DMS53 (cell line): ENCODE results near the gene METTL6.
A peak's percentile ranks its signal among the peaks of the same experiment; 100 is the strongest.
"Not testable (repeated sequence)": the region's sequence is repeated elsewhere in the genome, so short reads cannot be mapped to it uniquely, and the experiment has no call there.

ENCODE experiments used
- DNase-seq: peaks from one replicate; lab custom pipeline; 2025; lab: John Stamatoyannopoulos, UW

Gene METTL6

GRCh38 chr3:15450438-15451215 lies 23.3 kb upstream of the METTL6 start:
- no peak for DNase-seq

GRCh38 chr3:15449489-15450224 lies 22.3 kb upstream of the METTL6 start:
- DNase-seq: no peak

DNA sequence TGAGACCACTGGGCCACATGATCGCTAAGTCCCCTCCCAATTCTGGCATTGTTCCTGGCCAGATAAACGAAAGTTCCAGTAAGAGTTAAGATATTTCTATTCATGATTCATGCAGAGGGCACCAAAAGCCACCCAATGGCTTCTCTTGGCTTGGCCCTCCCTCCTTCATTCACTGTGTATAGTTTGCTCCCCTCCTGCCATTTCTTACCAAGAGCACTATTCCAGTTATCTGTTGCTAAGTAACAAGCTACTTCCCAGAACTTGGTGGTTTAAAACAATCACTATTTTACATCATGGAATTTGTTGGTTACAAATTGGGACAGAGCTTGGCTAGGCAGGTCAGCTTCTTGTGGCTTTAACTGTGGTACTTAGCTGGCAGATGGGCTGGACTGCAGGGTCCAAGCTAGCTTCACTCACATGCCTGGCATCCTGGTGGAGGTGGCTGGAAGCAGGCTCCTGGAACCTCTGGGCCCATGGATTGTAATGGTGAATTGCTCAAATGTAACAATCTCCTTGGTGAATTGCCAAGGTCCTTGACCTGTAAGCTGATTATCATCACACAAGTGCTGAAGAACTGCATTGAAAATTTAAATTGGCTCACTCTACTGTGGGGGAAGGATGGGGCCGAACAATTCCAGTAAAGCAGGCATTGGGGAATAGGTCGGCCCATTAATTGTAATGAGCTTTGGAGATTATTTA lies 16.6 kb upstream of the METTL6 start:
- DNase-seq: no peak

DNA sequence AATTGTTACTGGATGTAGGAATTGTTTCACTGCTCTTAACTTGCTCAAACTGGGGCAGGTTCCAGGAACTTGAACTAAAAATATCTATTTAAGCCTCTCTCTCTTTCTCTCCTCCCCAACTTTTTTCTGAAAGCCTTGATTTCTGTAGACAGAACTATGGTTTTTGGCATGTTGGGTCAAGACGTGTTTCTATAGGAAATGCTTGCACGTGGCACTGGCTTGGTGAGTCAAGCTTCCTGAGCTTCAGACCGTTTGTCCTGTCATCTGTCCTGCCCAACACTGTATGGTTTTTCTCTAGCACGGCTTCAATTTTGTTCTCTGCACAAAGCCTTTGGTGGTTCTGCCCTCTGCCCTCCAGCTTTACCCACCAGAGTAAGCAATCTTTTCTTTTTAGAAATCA lies 13.5 kb upstream of the METTL6 start:
- no peak for DNase-seq

DNA sequence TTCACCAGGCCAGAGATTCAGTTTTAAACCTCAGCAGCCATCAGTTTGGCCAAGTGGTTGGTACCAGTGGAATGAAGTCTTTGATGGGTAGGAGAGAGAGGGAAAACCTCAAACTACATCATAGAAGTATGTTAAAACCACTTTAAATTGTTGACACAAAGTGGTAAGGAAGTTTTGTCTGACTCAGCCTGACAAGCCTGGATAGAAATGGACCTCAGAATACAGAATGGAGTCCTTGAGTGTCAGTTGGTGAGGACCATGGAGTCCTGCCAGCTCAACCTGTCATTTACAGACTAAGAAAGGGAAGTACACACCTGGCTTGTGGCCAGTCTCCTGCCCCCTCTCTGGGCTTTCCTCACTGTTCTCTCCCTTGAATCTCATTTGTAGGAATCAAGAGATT lies 12.1 kb upstream of the METTL6 start:
- DNase-seq: no peak

DNA sequence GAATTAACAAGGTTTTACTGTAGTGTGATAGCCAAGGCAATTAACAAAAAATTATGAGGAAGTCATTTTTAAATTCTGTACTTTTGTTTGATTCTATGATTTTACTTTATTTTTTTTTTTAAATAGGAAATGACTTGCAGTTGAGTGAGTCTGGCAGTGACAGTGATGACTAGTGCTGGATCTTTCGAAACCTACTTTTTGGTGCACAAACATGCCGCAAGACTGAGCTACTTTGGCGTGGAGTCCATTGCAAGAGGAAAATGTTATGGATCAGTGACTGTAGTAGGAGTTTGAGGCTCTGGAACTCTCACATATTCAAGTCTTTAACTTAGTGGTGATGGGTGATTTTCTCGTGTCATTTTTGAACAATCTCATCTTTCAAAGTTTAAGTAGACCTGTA lies 11.6 kb upstream of the METTL6 start:
- DNase-seq: no peak

- no peak for DNase-seq
Measured at GRCh38 chr3:15436246-15436645, 8.9 kb upstream of the METTL6 start.

- DNase-seq: no peak
Measured at GRCh38 chr3:15434756-15435155, 7.4 kb upstream of the METTL6 start.

DNA sequence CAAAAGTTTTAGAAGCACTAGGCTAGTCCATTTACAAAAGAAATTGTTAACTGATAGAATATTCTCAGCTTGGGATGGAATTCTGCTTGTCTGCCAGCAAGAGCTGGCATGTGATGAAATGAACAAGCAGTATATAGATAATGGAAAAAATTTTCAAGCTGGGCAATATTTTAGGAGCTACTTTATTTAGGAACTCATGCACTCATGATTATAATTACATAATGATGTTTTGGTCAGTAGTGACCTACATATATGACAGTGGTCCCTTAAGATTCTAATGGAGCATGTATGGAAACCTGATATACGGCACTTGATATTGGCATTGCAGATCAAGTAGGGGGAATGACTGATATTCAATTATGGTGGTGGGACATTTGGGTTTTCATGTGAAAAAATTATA lies 6.2 kb upstream of the METTL6 start:
- DNase-seq: no peak

- no peak for DNase-seq
Measured at GRCh38 chr3:15431256-15431837, 4.0 kb upstream of the METTL6 start.

GRCh38 chr3:15430624-15431023 lies 3.3 kb upstream of the METTL6 start:
- no peak for DNase-seq

DNA sequence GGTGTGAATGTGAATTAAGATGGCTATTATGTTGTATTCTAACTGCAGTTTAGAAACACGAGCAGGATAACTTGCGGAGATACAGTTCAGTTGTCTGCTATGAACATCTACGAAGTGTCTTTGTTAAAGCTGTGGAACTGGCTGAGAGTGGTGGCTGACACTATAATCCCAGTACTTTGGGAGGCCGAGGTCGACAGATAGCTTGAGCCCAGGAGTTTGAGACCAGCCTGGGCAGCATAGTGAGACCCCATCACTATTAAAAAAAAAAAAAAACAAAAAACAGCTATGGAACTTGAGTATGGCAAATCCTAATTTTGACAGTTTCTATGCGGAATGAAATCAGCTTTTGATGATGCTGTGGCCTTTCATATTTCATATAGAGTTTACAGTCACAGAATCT lies 1.7 kb upstream of the METTL6 start:
- DNase-seq: no peak

GRCh38 chr3:15428539-15428938 lies 1.2 kb upstream of the METTL6 start:
- DNase-seq: peak; percentile 22

GRCh38 chr3:15427981-15428380 lies 637 bp upstream of the METTL6 start:
- peak; percentile 1 for DNase-seq

- DNase-seq: no peak
Measured at GRCh38 chr3:15426579-15427118, 695 bp downstream of the METTL6 start.

- DNase-seq: no peak
Measured at GRCh38 chr3:15420871-15421270, 6.5 kb downstream of the METTL6 start.

GRCh38 chr3:15410966-15411365 lies 16.4 kb downstream of the METTL6 start:
- DNase-seq: not testable (repeated sequence)

DNA sequence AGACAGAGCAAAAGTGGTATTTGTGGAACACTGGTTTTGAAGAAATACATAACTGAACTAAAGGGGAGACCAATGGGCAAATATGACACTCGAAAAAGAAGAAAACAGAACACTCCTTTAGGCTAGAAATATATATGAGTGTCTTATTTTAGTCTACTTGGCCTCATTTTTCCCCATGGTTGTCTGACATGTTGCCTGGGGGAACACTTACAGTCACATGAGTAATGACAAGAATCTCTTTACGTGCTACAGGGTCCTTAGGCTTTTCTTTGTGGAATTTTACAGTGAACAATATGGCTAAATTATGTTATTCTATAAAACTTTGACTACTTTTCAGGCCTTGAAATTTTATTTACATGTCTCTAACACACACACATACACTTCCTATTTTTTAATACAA lies 17.6 kb downstream of the METTL6 start:
- DNase-seq: no peak

DNA sequence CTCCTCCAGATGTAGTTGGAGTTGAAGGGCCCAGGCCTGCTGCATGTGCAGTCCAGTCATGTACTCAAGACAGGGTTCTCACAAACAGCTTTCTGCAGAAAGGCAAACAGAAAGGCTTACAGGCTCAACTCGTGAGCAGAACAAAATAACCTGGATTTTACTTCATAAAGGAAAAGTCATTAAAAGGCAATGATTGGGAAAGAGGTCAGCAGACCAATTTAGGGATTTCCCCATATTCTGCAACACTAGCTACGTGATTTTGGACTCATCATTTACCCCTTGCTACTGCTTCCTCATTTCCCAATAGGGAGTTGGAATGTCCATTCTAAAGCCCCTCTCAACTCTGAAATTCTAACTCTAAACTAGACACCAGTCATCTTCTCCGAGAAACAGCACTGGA lies 18.1 kb downstream of the METTL6 start:
- DNase-seq: no peak

GRCh38 chr3:15405448-15406050 lies 21.8 kb downstream of the METTL6 start:
- peak; percentile 36 for DNase-seq

- DNase-seq: no peak
Measured at GRCh38 chr3:15404767-15405166, 22.6 kb downstream of the METTL6 start.

DNA sequence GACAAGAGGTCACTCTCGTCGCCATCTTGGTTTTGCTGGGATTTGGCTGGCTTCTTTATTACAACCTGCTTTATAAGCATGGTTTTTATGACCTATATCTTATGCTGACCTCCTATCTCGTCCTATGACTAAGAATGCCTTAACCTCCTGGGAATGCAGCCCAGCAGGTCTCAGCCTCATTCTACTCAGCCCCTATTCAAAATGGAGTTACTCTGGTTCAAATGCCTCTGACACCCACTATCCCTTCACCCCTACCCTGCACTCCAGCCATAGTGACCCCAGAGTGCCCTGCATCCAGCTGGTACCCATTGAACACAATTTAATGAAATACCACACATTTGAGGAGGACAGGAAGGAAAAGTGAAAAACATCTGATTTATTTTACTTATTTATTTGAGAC lies 23.4 kb downstream of the METTL6 start:
- DNase-seq: no peak
